GM19351 (cell line): ENCODE measurements around the gene DOCK8.

Source experiments
- ATAC-seq: cut with Tn5 transposase; IDR thresholded peaks from one replicate; pipeline ENCODE4 v1.9.1; 2021; ENCODE audit warnings: mild to moderate bottlenecking, moderate library complexity; ENCODE audit not compliant: unreplicated experiment

Gene DOCK8

DNA sequence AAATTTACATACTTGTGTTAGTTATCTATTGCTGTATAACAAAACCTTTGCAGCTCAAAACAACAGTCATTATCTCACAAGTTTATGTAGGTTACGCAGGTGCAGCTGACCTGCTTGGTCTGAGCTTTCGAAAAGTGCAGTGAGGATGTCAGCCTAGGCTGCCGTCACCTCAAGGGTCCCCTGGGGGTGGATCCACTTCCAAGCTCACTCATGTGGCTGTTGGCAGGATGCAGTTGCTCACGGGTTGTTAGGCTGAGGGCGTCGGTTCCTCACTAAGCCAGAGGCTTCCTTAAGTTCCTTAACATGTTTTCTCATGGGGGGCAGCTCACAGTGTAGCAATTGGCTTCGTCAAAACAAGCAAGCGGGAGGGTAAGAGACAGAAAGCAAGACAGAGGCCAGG, 139.8 kb downstream of the DOCK8 start:
- ATAC-seq, result no peak

GRCh38 chr9:357560-357959, 142.9 kb downstream of the DOCK8 start:
- ATAC-seq, result no peak

GRCh38 chr9:362561-363273, 148.1 kb downstream of the DOCK8 start:
- no peak for ATAC-seq

DNA sequence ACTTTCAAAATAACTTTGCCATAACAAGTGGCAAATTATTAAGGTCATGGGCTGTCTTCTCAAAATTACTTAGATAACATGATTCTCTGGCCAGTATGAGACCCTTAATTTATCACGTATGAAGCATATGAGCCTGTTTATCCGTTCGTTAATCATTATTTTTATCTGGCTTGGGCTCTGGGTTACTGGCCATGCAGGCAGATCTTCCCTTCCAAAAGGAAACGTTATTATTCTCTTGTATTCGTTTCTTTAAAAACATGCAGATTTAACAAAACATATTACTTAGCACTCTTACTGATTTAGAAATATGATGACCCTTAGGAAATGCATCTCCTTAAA, 148.6 kb downstream of the DOCK8 start:
- no peak for ATAC-seq

GRCh38 chr9:365436-365835, 150.8 kb downstream of the DOCK8 start:
- ATAC-seq, result no peak

- no peak for ATAC-seq
Observed at GRCh38 chr9:366620-367019, 152.0 kb downstream of the DOCK8 start.

DNA sequence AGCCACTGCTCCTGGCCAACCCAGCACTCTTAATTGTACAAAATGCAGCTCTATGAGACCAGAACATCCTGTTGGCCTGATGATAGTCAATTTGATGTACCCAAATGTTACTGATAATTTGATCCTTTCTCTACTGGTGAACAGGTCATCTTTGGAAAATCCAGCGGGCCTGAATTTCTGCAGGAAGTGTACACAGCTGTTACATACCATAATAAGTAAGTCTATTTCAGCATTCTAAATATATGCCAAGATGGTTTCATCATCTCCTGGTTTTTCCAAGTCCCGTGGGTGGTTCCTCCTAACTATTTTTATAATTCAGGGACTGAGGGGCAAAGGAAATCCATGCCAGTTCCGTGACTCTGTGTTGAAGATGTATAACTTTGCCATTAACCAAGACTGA, 155.4 kb downstream of the DOCK8 start:
- no peak for ATAC-seq

- no peak for ATAC-seq
Observed at GRCh38 chr9:371349-371748, 156.7 kb downstream of the DOCK8 start.

DNA sequence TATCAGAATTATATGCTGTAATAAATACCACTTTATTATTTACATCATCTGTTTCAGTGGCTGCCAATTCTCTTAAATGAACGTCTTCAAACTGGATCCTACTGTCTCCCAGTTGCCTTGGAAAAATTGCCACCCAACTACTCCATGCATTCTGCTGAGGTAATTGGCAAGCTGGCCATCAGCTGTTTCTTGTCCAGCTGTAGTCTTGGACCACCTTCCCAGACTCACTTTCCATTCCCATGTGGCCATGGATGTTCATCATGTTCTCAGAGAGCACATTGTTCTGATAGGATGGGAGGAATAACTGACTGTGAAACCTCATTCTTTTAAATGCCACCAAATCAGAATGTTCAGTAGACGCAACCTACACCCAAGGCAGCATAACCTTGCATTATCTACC, 157.5 kb downstream of the DOCK8 start:
- no peak for ATAC-seq

- no peak for ATAC-seq
Observed at GRCh38 chr9:373759-374206, 159.1 kb downstream of the DOCK8 start.

DNA sequence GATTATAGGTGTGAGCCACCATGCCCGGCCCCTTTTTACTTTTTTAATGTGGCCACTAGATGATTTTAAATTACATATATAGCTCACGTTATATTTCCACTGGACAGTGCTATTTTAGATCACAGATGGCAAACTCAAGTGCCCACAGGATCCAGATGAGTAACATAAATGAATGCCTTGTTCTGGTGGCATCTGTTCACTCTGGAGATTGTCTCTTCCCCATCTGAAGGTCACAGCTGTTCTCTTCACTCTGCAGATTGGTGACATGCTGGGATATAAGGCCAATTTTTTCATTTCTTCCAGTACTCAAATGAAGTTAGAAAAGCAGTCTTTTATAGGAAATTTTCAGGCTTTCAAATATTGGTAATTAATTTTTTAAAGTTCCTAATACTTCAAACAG, 160.1 kb downstream of the DOCK8 start:
- ATAC-seq, result no peak

DNA sequence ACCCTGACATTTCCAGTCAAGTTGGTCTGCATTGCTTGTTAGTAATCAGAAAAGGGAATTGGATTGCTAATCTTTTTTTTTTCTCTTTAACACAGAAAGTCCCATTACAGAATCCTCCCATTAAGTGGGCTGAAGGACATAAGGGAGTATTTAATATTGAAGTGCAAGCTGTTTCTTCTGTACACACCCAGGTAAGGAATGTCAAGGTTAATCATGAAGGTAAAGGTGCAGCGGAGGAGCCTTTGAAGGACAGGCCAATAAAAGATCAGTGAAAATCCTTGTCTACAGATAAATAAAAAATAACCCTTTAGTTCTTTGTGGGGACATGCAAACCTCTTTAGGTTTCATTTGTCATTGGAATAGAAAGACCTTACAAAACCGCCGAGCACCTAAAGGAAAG, 161.4 kb downstream of the DOCK8 start:
- no peak for ATAC-seq

- no peak for ATAC-seq
Observed at GRCh38 chr9:378263-378662, 163.6 kb downstream of the DOCK8 start.

GRCh38 chr9:382383-382782, 167.7 kb downstream of the DOCK8 start:
- ATAC-seq, result no peak

GRCh38 chr9:385818-386398, 171.2 kb downstream of the DOCK8 start:
- no peak for ATAC-seq

DNA sequence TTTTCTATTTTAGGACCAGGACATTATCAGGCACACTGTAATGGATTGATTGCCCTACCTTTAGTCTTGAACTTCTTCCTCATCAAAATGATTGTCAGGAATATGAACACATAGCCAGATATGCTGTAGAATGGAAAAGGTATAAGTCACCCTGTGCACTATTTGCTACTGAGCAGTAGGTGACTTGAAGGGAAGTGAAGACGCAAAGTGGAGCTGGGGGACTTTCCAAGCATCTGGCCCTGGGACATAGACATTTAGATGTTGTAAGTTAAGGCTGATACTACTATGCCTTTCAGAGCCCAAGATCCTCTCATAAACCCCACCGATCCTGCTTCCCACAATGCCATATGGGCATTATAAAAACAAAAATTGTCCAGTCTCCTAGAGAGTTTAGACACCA, 174.5 kb downstream of the DOCK8 start:
- no peak for ATAC-seq

DNA sequence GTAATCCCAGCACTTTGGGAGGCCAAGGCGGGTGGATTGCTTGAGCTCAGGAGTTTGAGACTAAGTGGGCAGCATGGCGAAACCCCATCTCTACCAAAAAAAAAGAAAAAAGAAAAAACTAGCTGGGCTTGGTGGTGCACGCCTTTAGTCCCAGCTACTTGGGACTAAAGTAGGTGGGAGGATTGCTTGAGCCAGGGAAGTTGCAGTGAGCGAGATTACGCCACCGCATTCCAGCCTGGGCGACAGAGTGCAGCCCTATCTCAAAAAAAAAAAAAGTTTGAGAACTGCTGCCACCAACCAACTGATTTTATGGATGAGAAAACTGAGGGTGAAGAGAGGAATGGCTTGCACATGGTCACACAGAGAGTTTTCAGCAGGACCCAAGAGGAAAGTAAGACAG, 175.1 kb downstream of the DOCK8 start:
- ATAC-seq, result no peak

DNA sequence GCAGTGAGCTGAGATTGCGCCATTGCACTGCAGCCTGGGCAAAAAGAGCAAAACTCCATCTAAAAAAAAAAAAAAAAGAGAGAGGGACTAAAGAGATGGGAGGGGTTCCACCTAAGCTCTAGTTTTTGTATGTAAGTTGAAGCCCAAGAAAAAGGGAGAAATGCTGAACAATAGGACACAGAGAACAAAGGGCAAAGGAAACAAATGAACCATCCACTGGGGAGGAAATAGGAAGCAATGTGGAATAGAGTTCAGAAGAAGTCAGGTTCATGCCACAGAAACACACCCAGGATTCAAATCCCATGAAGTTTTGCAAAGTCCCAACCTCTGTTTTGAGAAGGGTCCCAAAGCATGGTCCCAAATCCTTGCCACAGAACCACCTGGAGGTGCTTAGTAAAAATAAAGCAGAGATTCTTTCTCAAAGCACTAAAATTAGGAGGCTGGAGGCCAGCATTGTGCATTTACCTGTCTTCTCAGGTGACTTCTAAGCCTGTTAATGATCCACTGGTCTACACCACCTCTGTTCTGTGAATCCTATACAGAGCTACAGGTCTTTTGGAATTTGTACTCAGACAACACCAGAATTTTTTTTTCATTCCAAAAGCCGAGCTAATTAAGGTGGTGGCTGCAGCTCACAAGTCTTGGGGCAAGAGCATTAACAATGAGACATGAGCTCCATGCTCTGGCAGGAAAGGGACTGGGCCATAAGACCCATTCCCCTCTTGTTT, 177.6 kb downstream of the DOCK8 start:
- no peak for ATAC-seq

GRCh38 chr9:394347-395052, 179.8 kb downstream of the DOCK8 start:
- no peak for ATAC-seq

DNA sequence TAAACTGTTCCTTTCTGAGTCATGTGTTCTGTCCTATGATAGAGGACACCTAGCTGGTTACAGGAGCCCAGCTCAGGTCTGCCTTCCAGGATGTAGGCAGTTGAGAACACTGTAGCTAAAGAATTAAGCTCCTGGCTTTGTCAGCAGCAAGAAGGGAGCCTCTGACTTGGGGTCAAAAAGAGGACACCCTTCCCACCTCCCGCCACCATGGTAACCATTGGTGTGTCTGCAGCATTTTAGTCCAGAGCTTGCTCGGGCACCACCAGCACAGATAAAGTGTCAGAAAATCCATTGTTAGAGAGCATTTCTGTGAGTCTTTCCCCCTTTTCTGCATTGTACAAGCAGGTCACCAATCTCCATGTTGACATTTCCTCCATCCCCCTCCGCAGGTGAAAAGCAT, 181.7 kb downstream of the DOCK8 start:
- no peak for ATAC-seq

DNA sequence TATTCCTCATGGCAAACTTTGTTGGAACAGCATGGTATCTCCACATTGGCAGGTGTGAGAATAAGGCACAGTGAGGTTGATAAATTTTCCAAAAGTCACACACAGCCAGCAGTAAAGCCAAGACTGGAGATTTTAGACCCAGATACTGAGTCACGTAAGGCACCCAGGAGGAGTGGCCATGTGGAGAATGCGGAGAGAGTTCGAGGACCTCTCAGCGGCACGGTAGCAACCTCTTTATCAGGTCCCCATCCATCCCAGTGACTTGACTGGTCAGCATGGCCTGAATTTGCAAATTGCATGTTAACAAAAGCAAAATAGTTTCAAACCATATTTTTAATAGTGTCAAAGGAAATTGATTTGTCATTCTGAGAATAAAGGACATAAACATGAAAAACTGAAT, 183.4 kb downstream of the DOCK8 start:
- no peak for ATAC-seq

GRCh38 chr9:401223-401622, 186.6 kb downstream of the DOCK8 start:
- ATAC-seq, result no peak
